ENCODE results near the gene RTN4RL2.

RTN4RL2 gene

DNA sequence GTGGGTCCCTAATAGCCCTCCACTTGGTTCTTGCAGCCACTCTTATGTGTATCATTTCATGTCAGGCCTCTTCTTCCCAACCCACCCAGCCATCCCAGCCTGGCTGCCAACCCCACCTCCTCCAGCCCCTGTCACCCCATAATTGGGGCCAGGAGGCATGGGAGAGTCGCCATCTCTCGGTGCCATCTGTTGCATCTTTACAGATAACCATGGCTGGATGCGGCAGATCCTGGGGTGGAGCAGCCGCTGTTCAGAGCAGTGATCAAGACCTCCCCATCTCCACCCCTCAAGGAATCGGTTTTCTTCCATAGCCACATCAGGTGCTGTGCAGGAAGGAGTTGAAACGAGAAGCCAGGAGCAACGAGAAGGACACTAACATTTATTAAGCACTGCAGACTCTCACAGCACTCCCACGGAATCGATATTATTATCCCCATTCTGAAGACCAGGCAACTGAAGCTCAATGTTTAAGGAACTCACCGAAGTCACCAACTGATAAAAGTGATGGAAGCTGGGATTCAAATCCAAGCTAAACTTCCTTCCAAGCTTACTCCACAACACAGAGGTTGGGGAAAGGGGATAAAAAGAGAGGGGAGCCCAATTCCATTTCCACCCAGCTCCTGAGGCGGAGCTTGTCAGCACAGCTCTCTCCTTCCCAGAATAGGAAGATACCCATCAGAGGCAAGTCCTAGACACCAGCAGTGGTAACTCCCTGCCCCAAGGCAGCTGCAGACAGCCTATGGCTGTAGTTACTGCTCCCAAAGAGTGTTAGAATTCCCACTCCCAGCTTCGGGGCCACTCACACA is 52.5 kb downstream of the RTN4RL2 start:
- DNase-seq (ENCODE audit: low read depth, low spot score), result no peak
- H3K9me3 ChIP-seq (ENCODE audit: control insufficient read depth, insufficient read depth, low read length), result no peaks in the 10 kb centered on the region
- no CpG with 5 or more reads among the region's 12 CpGs for WGBS (ENCODE audit: insufficient coverage, insufficient read length)
- H3K4me1 ChIP-seq (ENCODE audit: control insufficient read depth, insufficient read depth, low read length), result peaks cover 1% of the 10 kb centered on the region; the same call in 1 of the 2 replicates
- no peak overlapping the region for H3K4me3 ChIP-seq (ENCODE audit: low read length)
- H3K27ac ChIP-seq (ENCODE audit: low read length), result no peak overlapping the region
- H3K36me3 ChIP-seq (ENCODE audit: control insufficient read depth, insufficient read depth, low read length), result no peaks in the 10 kb centered on the region
- peaks cover 3% of the 10 kb centered on the region; the same call in 1 of the 2 replicates for H3K27me3 ChIP-seq (ENCODE audit: control insufficient read depth, insufficient read depth, low read length)

DNA sequence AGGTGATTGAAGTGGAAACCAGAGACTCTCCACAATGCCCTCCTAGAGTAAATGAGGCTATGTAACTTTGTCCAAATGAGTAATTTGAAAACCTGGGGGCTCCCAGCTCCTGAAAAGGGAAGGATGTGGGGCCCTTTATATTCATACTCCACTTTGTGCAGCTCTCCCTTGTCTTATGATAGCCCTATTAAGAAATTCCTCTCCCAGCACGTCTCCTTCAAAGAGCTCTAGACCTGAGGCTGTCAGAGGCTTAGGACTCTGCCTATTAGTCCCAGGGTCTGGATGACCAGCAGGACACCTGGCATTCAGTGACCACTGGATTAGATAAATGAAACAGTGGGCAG is 53.1 kb downstream of the RTN4RL2 start:
- H3K4me3 ChIP-seq (ENCODE audit: low read length), result no peak overlapping the region; the same call in 1 of the 2 replicates

DNA sequence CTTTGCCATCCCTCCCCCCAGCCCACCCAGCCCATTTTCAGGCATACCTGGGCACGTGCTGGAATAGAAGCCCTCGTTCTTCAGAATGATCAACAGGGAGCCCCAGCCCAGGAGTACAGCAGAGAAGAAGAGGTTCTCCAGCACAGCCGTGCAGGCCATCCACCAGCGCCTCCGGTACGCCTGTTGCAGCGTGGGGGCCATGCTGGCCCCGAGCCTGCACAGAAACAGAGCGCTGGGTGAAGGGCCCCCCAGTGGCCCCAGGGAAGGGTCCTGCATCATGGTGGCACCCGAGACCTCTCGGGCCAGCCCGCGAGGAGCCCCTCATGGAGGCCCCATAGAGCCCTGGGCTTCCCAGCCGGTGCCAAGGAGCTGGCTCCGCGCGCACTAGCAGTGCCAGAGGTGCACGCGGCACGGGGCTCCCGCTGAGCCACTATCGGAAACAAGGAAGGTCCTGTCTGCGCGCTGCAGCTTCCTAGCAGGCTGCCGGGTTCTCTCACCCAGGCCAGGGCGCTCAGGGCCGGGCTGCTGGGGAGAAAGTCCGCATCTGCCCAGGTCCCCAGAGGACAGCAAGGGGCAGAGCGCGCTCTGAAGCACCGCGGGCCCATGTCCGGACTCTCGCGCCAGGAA is 53.7 kb downstream of the RTN4RL2 start:
- peaks cover 3% of the 10 kb centered on the region; the same call in 1 of the 2 replicates for H3K27me3 ChIP-seq (ENCODE audit: control insufficient read depth, insufficient read depth, low read length)
- no peaks in the 10 kb centered on the region for H3K9me3 ChIP-seq (ENCODE audit: control insufficient read depth, insufficient read depth, low read length)
- H3K4me3 ChIP-seq (ENCODE audit: low read length), result peak overlapping the region; percentile 64; the same call in 1 of the 2 replicates
- WGBS (ENCODE audit: insufficient coverage, insufficient read length), result no CpG with 5 or more reads among the region's 35 CpGs
- H3K36me3 ChIP-seq (ENCODE audit: control insufficient read depth, insufficient read depth, low read length), result no peaks in the 10 kb centered on the region
- DNase-seq (ENCODE audit: low read depth, low spot score), result no peak
- H3K27ac ChIP-seq (ENCODE audit: low read length), result no peak overlapping the region
- peaks cover 1% of the 10 kb centered on the region; the same call in 1 of the 2 replicates for H3K4me1 ChIP-seq (ENCODE audit: control insufficient read depth, insufficient read depth, low read length)

More for the DNA sequence above, 53.1 kb downstream of the RTN4RL2 start:
- H3K9me3 ChIP-seq (ENCODE audit: control insufficient read depth, insufficient read depth, low read length), result no peaks in the 10 kb centered on the region
- H3K27me3 ChIP-seq (ENCODE audit: control insufficient read depth, insufficient read depth, low read length), result peaks cover 3% of the 10 kb centered on the region; the same call in 1 of the 2 replicates
- DNase-seq (ENCODE audit: low read depth, low spot score), result no peak
- H3K4me1 ChIP-seq (ENCODE audit: control insufficient read depth, insufficient read depth, low read length), result peaks cover 1% of the 10 kb centered on the region; the same call in 1 of the 2 replicates
- no peak overlapping the region for H3K27ac ChIP-seq (ENCODE audit: low read length)
- WGBS (ENCODE audit: insufficient coverage, insufficient read length), result no CpG with 5 or more reads among the region's 1 CpG
- H3K36me3 ChIP-seq (ENCODE audit: control insufficient read depth, insufficient read depth, low read length), result no peaks in the 10 kb centered on the region

DNA sequence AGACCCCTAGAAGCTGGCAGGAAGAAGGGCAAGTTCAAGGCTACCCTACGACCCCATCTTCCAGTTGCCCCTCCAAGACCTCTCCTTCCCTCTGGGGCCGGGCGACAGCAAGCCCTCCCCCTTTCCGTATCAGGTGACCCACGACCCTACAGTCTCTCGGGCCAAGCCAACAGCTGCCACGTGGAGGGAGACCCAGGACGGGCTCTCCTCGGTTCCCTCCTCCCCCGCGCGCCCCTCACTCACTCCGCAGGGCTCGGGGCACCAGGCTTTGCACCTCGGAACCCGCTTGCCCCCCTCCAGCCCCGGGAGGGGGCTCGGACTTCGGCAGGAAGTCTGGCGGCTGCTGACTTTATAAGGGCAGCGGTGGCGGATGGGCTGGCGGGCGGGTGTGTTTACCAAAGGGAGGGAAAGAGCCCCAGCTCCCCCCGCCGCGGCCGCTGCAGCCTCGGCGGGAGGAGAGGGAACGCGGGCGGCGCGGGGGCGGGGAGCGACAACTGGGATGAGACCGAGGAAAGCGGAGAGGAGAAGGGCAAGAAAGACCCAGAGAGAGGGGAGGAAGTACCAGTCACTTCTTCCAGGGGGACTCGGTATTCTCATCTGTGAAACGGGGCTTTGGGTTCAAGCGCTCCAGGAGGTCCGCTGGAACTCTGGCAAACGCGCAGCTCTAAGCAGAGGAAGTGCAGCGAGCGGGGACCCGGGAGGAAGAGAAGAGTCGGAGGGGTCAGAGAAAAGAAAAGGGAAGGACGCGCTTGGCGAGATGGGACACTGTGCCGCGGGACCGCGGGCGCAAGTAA is 54.4 kb downstream of the RTN4RL2 start:
- no CpG with 5 or more reads among the region's 57 CpGs for WGBS (ENCODE audit: insufficient coverage, insufficient read length)
- DNase-seq (ENCODE audit: low read depth, low spot score), result no peak
- Histone ChIP-seq H3K27ac (ENCODE audit: low read length) (no peak overlapping the region), H3K36me3 (ENCODE audit: control insufficient read depth, insufficient read depth, low read length) (no peaks in the 10 kb centered on the region), H3K9me3 (ENCODE audit: control insufficient read depth, insufficient read depth, low read length) (no peaks in the 10 kb centered on the region), H3K27me3 (ENCODE audit: control insufficient read depth, insufficient read depth, low read length) (peaks cover 3% of the 10 kb centered on the region; the same call in 1 of the 2 replicates), H3K4me3 (ENCODE audit: low read length) (peak overlapping the region; percentile 64; the same call in 1 of the 2 replicates), H3K4me1 (ENCODE audit: control insufficient read depth, insufficient read depth, low read length) (peaks cover 1% of the 10 kb centered on the region; the same call in 1 of the 2 replicates)

DNA sequence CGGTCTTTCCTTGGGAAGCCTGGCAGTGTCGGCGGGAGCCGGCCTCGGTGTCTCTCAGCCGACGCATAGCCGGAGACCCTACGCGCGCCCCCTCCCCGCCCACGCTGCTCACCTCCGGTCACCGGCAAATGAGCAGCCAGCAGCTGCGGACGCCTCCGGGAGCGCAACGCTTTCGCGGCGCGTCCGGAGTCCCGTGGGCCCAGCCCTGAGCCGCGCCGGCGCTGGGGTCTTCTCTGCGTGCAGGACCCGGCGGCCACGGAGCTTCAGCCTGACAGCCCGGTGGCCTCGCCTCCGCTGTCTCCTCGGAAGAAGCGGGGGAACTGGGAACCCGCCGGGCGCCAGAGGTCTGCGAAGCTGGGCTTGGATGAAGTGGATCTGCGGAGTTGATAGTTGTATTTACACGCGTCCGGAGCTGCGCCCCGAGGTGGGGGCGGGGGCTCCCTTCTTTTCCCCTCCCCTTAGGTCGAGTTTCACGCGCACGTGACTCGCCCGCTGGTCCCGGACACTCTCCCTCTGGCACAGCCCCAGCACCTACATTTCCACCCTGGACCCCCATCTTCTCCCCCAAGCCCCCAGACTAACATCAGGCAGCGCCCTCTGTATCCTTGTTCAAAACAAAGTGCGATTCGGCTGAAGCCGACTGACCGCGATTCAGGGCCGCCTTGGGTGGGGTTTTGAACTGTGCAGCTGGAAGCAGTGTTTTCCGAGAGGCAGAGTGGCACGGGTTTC is 55.2 kb downstream of the RTN4RL2 start, which contains the start of gene SLC43A1:
Gene SLC43A1, minus strand, starts transcription at position 371 of the 729 bp plus-strand sequence. CDS start 1,591 bp downstream, outside the sequence.
- peaks cover 1% of the 10 kb centered on the region; the same call in 1 of the 2 replicates for H3K4me1 ChIP-seq (ENCODE audit: control insufficient read depth, insufficient read depth, low read length)
- peak within 1 kb of the TSS; percentile 64; the same call in 1 of the 2 replicates for H3K4me3 ChIP-seq (ENCODE audit: low read length)
- H3K27ac ChIP-seq (ENCODE audit: low read length), result no peak within 1 kb of the TSS
- WGBS (ENCODE audit: insufficient coverage, insufficient read length), result no CpG with 5 or more reads among the region's 66 CpGs
- H3K9me3 ChIP-seq (ENCODE audit: control insufficient read depth, insufficient read depth, low read length), result no peaks in the 10 kb centered on the region
- no peak for DNase-seq (ENCODE audit: low read depth, low spot score)
- no peaks in the 10 kb centered on the region for H3K36me3 ChIP-seq (ENCODE audit: control insufficient read depth, insufficient read depth, low read length)
- H3K27me3 ChIP-seq (ENCODE audit: control insufficient read depth, insufficient read depth, low read length), result peaks cover 3% of the 10 kb centered on the region; the same call in 1 of the 2 replicates

DNA sequence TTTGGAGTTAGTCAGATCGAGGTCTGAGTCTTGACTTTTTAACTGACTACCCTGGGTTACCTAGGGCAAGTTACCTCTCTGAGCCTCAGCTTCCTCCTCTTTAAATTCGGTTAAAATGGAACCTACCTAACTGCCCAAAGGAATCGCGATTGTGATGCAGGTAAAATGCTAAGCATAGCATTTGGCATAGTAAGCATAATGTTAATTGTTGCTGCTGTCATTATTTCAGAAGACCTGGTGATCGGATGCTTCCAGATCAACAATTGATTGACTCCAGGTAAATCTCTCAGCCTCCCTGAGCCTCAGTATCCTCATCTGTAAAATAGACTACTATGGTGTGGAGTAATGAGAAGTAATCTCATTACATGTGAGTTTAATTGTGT is 55.7 kb downstream of the RTN4RL2 start:
- Histone ChIP-seq H3K4me1 (ENCODE audit: control insufficient read depth, insufficient read depth, low read length) (peaks cover 1% of the 10 kb centered on the region; the same call in 1 of the 2 replicates), H3K9me3 (ENCODE audit: control insufficient read depth, insufficient read depth, low read length) (no peaks in the 10 kb centered on the region), H3K4me3 (ENCODE audit: low read length) (peak overlapping the region; percentile 64; the same call in 1 of the 2 replicates), H3K27me3 (ENCODE audit: control insufficient read depth, insufficient read depth, low read length) (peaks cover 3% of the 10 kb centered on the region; the same call in 1 of the 2 replicates), H3K36me3 (ENCODE audit: control insufficient read depth, insufficient read depth, low read length) (no peaks in the 10 kb centered on the region), H3K27ac (ENCODE audit: low read length) (no peak overlapping the region)
- no peak for DNase-seq (ENCODE audit: low read depth, low spot score)
- WGBS (ENCODE audit: insufficient coverage, insufficient read length), result no CpG with 5 or more reads among the region's 5 CpGs

DNA sequence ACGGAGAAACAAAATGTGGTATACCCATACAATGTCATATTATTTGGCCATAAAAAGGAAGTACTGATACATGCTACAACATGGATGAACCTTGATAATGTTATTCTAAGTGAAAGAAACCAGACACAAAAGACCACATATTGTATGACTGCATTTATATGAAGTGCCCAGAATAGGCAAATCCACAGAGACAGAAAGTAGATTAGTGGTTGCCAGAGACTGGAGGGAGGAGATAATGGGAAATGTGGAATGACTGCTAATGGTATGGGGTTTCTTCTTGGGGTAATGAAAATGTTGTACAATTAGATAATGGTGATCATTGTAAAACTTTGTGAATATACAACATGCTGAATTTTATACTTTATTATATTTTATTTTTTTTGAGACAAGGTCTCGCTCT is 60.8 kb downstream of the RTN4RL2 start:
- Histone ChIP-seq H3K9me3 (ENCODE audit: control insufficient read depth, insufficient read depth, low read length) (no peaks in the 10 kb centered on the region), H3K4me1 (ENCODE audit: control insufficient read depth, insufficient read depth, low read length) (peaks cover under 1% of the 10 kb centered on the region; the same call in 1 of the 2 replicates), H3K36me3 (ENCODE audit: control insufficient read depth, insufficient read depth, low read length) (no peaks in the 10 kb centered on the region), H3K27ac (ENCODE audit: low read length) (no peak overlapping the region), H3K27me3 (ENCODE audit: control insufficient read depth, insufficient read depth, low read length) (peaks cover 1% of the 10 kb centered on the region; the same call in 1 of the 2 replicates), H3K4me3 (ENCODE audit: low read length) (no peak overlapping the region)
- no CpG with 5 or more reads among the region's 2 CpGs for WGBS (ENCODE audit: insufficient coverage, insufficient read length)
- DNase-seq (ENCODE audit: low read depth, low spot score), result no peak

DNA sequence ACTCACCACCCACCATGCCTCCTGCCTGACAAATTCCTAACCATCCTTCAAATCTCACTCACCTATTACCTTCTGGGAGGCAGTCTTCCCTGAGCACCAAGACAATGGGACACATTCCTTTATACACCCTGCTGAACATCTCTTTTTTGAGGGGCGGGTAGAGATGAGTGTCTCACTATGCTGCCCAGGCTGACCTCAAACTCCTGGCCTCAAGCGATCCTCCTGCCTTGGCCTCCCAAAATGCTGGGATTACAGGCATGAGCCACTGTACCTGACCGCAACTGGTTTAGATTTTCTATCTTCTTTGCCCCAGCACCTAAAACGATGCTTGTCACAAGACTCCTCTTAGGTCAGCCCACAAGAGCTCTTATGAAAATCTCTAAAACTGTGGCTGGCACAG is 63.1 kb downstream of the RTN4RL2 start:
- Histone ChIP-seq H3K36me3 (ENCODE audit: control insufficient read depth, insufficient read depth, low read length) (no peaks in the 10 kb centered on the region), H3K9me3 (ENCODE audit: control insufficient read depth, insufficient read depth, low read length) (no peaks in the 10 kb centered on the region), H3K4me3 (ENCODE audit: low read length) (no peak overlapping the region), H3K27me3 (ENCODE audit: control insufficient read depth, insufficient read depth, low read length) (no peaks in the 10 kb centered on the region), H3K4me1 (ENCODE audit: control insufficient read depth, insufficient read depth, low read length) (no peaks in the 10 kb centered on the region), H3K27ac (ENCODE audit: low read length) (no peak overlapping the region)
- no peak for DNase-seq (ENCODE audit: low read depth, low spot score)
- no CpG with 5 or more reads among the region's 4 CpGs for WGBS (ENCODE audit: insufficient coverage, insufficient read length)
